ENCODE results near the gene GRM5. TPM values are rescaled to one million over a fixed set of nuclear protein-coding genes. Genes with fewer than 3 reads are reported as not detected.

GRM5 gene
- total RNA-seq, 1 donor from 2014 or later = 0.26 TPM

GRCh38 chr11:88689548-88690240 is 376.1 kb downstream of the GRM5 start:
- TF ChIP-seq, protein P1, sequence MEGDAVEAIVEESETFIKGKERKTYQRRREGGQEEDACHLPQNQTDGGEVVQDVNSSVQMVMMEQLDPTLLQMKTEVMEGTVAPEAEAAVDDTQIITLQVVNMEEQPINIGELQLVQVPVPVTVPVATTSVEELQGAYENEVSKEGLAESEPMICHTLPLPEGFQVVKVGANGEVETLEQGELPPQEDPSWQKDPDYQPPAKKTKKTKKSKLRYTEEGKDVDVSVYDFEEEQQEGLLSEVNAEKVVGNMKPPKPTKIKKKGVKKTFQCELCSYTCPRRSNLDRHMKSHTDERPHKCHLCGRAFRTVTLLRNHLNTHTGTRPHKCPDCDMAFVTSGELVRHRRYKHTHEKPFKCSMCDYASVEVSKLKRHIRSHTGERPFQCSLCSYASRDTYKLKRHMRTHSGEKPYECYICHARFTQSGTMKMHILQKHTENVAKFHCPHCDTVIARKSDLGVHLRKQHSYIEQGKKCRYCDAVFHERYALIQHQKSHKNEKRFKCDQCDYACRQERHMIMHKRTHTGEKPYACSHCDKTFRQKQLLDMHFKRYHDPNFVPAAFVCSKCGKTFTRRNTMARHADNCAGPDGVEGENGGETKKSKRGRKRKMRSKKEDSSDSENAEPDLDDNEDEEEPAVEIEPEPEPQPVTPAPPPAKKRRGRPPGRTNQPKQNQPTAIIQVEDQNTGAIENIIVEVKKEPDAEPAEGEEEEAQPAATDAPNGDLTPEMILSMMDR (IDR thresholded peaks at IDR 0.05; ENCODE audit: unreplicated experiment) = no peak
- no peaks in the 10 kb centered on the region for H3K27me3 Mint-ChIP-seq
- no peak overlapping the region for H3K27ac Mint-ChIP-seq
- no peaks in the 10 kb centered on the region for H3K36me3 Mint-ChIP-seq (ENCODE audit: insufficient read depth)
- no peak for DNase-seq (ENCODE audit: low spot score, unreplicated experiment)
- peaks cover 3% of the 10 kb centered on the region for H3K4me1 Mint-ChIP-seq (ENCODE audit: low read depth)
- peaks cover 12% of the 10 kb centered on the region for H3K9me3 Mint-ChIP-seq (ENCODE audit: low read depth)
- no peak overlapping the region for H3K4me3 Mint-ChIP-seq (ENCODE audit: low read depth)

DNA sequence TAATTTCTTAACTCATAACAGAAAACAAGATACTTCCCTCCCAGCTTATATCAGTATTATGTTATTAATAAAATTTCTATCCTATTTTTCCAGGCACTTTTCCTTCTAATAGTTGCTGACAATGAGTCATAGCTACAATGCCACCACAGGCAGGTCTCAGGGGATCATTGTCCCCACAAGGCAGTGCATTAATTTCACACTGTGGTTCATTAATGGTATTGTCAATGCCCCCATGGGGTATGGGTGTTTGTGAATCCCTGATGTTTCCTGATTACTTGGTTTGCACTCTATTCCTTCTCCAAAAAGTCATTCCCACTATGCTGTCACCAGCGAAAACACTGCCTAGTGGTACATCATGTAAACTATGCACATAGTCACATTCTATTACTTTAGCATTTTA is 382.8 kb downstream of the GRM5 start:
- DNase-seq (ENCODE audit: low spot score, unreplicated experiment) = no peak
- no peaks in the 10 kb centered on the region for H3K4me1 Mint-ChIP-seq (ENCODE audit: low read depth)
- TF ChIP-seq, protein P1 (IDR thresholded peaks at IDR 0.05; ENCODE audit: unreplicated experiment) = no peak
- H3K27me3 Mint-ChIP-seq = no peaks in the 10 kb centered on the region
- H3K9me3 Mint-ChIP-seq (ENCODE audit: low read depth) = peaks cover 17% of the 10 kb centered on the region
- no peaks in the 10 kb centered on the region for H3K36me3 Mint-ChIP-seq (ENCODE audit: insufficient read depth)
- no peak overlapping the region for H3K4me3 Mint-ChIP-seq (ENCODE audit: low read depth)
- H3K27ac Mint-ChIP-seq = no peak overlapping the region

GRCh38 chr11:88680806-88681205 is 385.0 kb downstream of the GRM5 start:
- Mint-ChIP-seq H3K9me3 (ENCODE audit: low read depth) (peaks cover 12% of the 10 kb centered on the region), H3K4me1 (ENCODE audit: low read depth) (no peaks in the 10 kb centered on the region), H3K36me3 (ENCODE audit: insufficient read depth) (no peaks in the 10 kb centered on the region), H3K4me3 (ENCODE audit: low read depth) (no peak overlapping the region), H3K27me3 (no peaks in the 10 kb centered on the region), H3K27ac (no peak overlapping the region)
- TF ChIP-seq, protein P1 (IDR thresholded peaks at IDR 0.05; ENCODE audit: unreplicated experiment) = no peak
- DNase-seq (ENCODE audit: low spot score, unreplicated experiment) = no peak

GRCh38 chr11:88666364-88666763 is 399.4 kb downstream of the GRM5 start:
- Mint-ChIP-seq H3K27me3 (no peaks in the 10 kb centered on the region), H3K4me3 (ENCODE audit: low read depth) (no peak overlapping the region), H3K4me1 (ENCODE audit: low read depth) (no peaks in the 10 kb centered on the region), H3K36me3 (ENCODE audit: insufficient read depth) (no peaks in the 10 kb centered on the region), H3K9me3 (ENCODE audit: low read depth) (no peaks in the 10 kb centered on the region), H3K27ac (no peak overlapping the region)
- TF ChIP-seq, protein P1 (IDR thresholded peaks at IDR 0.05; ENCODE audit: unreplicated experiment) = no peak
- DNase-seq (ENCODE audit: low spot score, unreplicated experiment) = no peak

DNA sequence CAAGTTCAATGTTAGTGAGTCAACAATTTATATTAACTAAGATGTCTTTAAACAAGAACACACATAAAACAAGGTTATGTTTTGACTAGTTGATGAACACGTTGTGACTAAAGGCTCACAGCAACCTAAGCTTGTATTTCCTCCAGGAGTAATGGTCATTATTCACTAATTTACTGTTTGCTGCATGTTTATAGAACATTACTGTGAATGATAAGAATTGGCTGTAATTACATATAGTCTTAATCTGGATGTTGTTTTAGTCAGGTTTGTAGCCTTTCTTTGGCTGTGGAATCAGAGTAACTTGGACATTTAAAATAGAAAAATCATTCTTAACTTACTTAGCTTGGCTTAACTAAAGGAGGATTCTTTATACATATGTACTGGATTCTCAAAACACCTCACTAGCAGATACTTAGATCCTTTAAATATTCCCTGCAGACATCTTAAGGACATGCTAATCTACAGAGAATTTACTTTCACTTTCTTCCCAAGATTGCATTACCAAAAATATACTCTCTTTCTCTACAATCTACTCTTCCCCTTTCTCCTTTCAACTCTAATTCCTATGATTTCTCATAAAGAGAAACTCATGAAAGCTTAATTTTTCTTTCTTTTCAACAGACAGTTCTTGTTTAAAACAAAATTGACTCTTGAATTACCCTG is 408.6 kb downstream of the GRM5 start:
- TF ChIP-seq, protein P1 (IDR thresholded peaks at IDR 0.05; ENCODE audit: unreplicated experiment) = no peak
- Mint-ChIP-seq H3K4me1 (ENCODE audit: low read depth) (no peaks in the 10 kb centered on the region), H3K27ac (no peak overlapping the region), H3K4me3 (ENCODE audit: low read depth) (no peak overlapping the region), H3K9me3 (ENCODE audit: low read depth) (no peaks in the 10 kb centered on the region), H3K27me3 (no peaks in the 10 kb centered on the region), H3K36me3 (ENCODE audit: insufficient read depth) (no peaks in the 10 kb centered on the region)
- DNase-seq (ENCODE audit: low spot score, unreplicated experiment) = no peak

All from progenitor cell of endocrine pancreas (in vitro differentiated cells).